Ascending aorta (tissue), 2 donors: ENCODE results near the gene HSPA1A. TPM values are rescaled to one million over a fixed set of nuclear protein-coding genes. Genes with fewer than 3 reads are reported as not detected.

Source experiments
- DNase-seq, 2 donors: peaks; one replicate each; pipeline ENCODE4 v3.0.0-alpha.2; 2019; ENCODE audit warnings: low spot score in 2 of 2
- H3K27ac ChIP-seq, 2 donors: fragments of 200-600 bp; sonication (generic); one replicate each; pipeline ENCODE4 v1.5.1; 2016 to 2017; ENCODE audit warnings: mild to moderate bottlenecking in 1 of 2
- H3K27me3 ChIP-seq: fragments of 200-600 bp; sonication (generic); one replicate; pipeline ENCODE4 v1.5.1; 2017
- H3K36me3 ChIP-seq, 2 donors: fragments of 200-600 bp; sonication (generic); one replicate each; pipeline ENCODE4 v1.5.1; 2016
- H3K4me1 ChIP-seq, 2 donors: fragments of 200-600 bp; sonication (generic); one replicate each; pipeline ENCODE4 v1.5.1; 2016 to 2017; ENCODE audit warnings: mild to moderate bottlenecking in 1 of 2
- H3K4me3 ChIP-seq, 2 donors: fragments of 200-600 bp; sonication (generic); one replicate each; pipeline ENCODE4 v1.5.1; 2016 to 2017; ENCODE audit warnings: mild to moderate bottlenecking in 1 of 2
- H3K9me3 ChIP-seq, 2 donors: fragments of 200-600 bp; sonication (generic); one replicate each; pipeline ENCODE4 v1.5.1; 2016
- CTCF ChIP-seq, 3 experiments: fragments of 200-600 bp in 2 of 3; fragments of 450-650 bp in 1 of 3; sonication (generic) in 2 of 3; IDR thresholded peaks; one replicate each; pipeline ENCODE4 v1.5.1; 2016 to 2019; ENCODE audit warnings: antibody characterized with exemption in 3 of 3, mild to moderate bottlenecking in 1 of 3, moderate library complexity in 1 of 3
- intact Hi-C: fragments of 100-400 bp; cut with DNase I; formaldehyde crosslinking; loops from one replicate; pipeline ENCODE4 v1.15.1; 2023
- total RNA-seq: library from RNA; depleted of rRNA; stranded (reverse); fragments of >200 nt; gene quantifications from one replicate; pipeline ENCODE4 v1.1.0, GENCODE V29; 2016

HSPA1A gene
- total RNA-seq, 1 donor from 2014 or later, result 288 TPM

GRCh38 chr6:31829633-31830283 lies 14.4 kb downstream of the HSPA1A start:
- H3K27ac ChIP-seq, result peak overlapping the region; percentile 63 to 79
- H3K4me3 ChIP-seq, result peak overlapping the region; percentile 73 to 82
- peak; percentile 22 to 46 (median 31) for TF ChIP-seq CTCF (IDR thresholded peaks at IDR 0.05)
- H3K4me1 ChIP-seq, result peaks cover 16 to 35% of the 10 kb centered on the region in 2 donors
- H3K36me3 ChIP-seq, result no peaks in the 10 kb centered on the region
- no peaks in the 10 kb centered on the region for H3K9me3 ChIP-seq
- no peaks in the 10 kb centered on the region for H3K27me3 ChIP-seq
- intact Hi-C loops, result loop anchor here (1.0 to 10.0 kb wide), 4 partner anchors 57 to 285 kb away; partner anchors contain the start of genes ATP6V1G2, CSNK2B, DDX39B and LY6G5B
- DNase-seq, result no peak

DNA sequence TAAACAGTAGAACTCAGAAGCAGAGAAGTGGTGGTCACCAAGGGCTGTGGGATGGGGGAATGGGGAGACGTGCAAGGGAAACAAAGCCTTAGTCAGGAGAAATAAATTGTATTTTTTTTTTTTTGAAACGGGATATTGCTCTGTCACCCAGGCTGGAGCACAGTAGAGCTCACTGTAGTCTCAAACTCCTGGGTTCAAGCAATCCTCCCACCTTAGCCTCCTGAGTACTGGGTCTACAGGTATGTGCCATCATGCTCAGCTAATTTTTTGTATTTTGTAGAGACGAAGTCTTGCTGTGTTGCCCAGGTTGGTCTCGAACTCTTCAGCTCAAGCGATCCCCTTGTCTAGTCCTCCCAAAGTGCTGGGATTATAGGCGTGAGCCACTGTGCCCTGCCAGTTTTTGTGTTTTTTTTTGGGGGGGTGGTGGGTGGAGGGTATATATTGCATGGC lies 15.6 kb downstream of the HSPA1A start:
- Histone ChIP-seq H3K4me1 (peaks cover 14 to 34% of the 10 kb centered on the region in 2 donors), H3K36me3 (no peaks in the 10 kb centered on the region), H3K27me3 (no peaks in the 10 kb centered on the region), H3K4me3 (peak overlapping the region; percentile 73 to 82), H3K9me3 (no peaks in the 10 kb centered on the region), H3K27ac (peak overlapping the region; percentile 63 to 79)
- DNase-seq, result no peak
- intact Hi-C loops, result loop anchor here (1.0 to 10.0 kb wide), 4 partner anchors 58 to 286 kb away; partner anchors contain the start of genes ATP6V1G2, CSNK2B, DDX39B and LY6G5B
- TF ChIP-seq CTCF (IDR thresholded peaks at IDR 0.05), result no peak

- DNase-seq, result no peak
- H3K27me3 ChIP-seq, result no peaks in the 10 kb centered on the region
- H3K4me1 ChIP-seq, result peaks cover 16 to 34% of the 10 kb centered on the region in 2 donors
- intact Hi-C loops, result loop anchor here (2.0 to 10.0 kb wide), 3 partner anchors 59 to 287 kb away; partner anchors contain the start of genes ATP6V1G2, CSNK2B, DDX39B and LY6G5B
- peak overlapping the region; percentile 73 to 82 for H3K4me3 ChIP-seq
- H3K9me3 ChIP-seq, result no peaks in the 10 kb centered on the region
- peak overlapping the region in 1 of 2 donors; percentile 79 for H3K27ac ChIP-seq
- no peaks in the 10 kb centered on the region for H3K36me3 ChIP-seq
- no peak for TF ChIP-seq CTCF (IDR thresholded peaks at IDR 0.05)
Measured at GRCh38 chr6:31831350-31832215, 16.2 kb downstream of the HSPA1A start.

GRCh38 chr6:31834367-31835250 lies 19.3 kb downstream of the HSPA1A start:
- H3K4me3 ChIP-seq, result peak overlapping the region; percentile 67 to 80
- peaks cover 28 to 29% of the 10 kb centered on the region in 2 donors for H3K36me3 ChIP-seq
- intact Hi-C loops, result loop anchor here (1.0 to 10.0 kb wide), 4 partner anchors 28 to 290 kb away; partner anchors contain the start of genes ATP6V1G2, CSNK2B, DDX39B and LSM2
- peak in 1 of 2 donors; percentile 91 for DNase-seq
- no peak for TF ChIP-seq CTCF (IDR thresholded peaks at IDR 0.05)
- H3K9me3 ChIP-seq, result no peaks in the 10 kb centered on the region
- no peaks in the 10 kb centered on the region for H3K27me3 ChIP-seq
- H3K4me1 ChIP-seq, result peaks cover 21 to 43% of the 10 kb centered on the region in 2 donors
- peak overlapping the region; percentile 84 to 90 for H3K27ac ChIP-seq
